CD4-positive, alpha-beta T cell treated with Interleukin-1 beta for 1 hour (primary cell): ENCODE results near the gene OR6N2.

Experiments used
- DNase-seq, 2 donors: peaks; one replicate each; pipeline ENCODE4 v3.0.0-alpha.2; 2020 to 2022

The OR6N2 gene

GRCh38 chr1:158752155-158752712 is 28.8 kb downstream of the OR6N2 start:
- no peak for DNase-seq

GRCh38 chr1:158735848-158736247 is 45.2 kb downstream of the OR6N2 start:
- no peak for DNase-seq

- DNase-seq: no peak
These were observed 48.5 kb downstream of the OR6N2 start for GRCh38 chr1:158732524-158732923.

GRCh38 chr1:158731707-158732106 is 49.3 kb downstream of the OR6N2 start:
- no peak for DNase-seq

- no peak for DNase-seq
These were observed 50.6 kb downstream of the OR6N2 start for GRCh38 chr1:158730453-158730852.

GRCh38 chr1:158728510-158729225 is 52.3 kb downstream of the OR6N2 start:
- no peak for DNase-seq

GRCh38 chr1:158724442-158724841 is 56.6 kb downstream of the OR6N2 start:
- no peak for DNase-seq
